Activated gamma-delta T cell treated with Interleukin-2 at 50 U/mL for 16 hours (primary cell): ENCODE results near the gene HOXB6.

ENCODE experiments used
- DNase-seq: peaks from one replicate; pipeline ENCODE4 v3.0.0-alpha.2; 2020

The HOXB6 gene

DNA sequence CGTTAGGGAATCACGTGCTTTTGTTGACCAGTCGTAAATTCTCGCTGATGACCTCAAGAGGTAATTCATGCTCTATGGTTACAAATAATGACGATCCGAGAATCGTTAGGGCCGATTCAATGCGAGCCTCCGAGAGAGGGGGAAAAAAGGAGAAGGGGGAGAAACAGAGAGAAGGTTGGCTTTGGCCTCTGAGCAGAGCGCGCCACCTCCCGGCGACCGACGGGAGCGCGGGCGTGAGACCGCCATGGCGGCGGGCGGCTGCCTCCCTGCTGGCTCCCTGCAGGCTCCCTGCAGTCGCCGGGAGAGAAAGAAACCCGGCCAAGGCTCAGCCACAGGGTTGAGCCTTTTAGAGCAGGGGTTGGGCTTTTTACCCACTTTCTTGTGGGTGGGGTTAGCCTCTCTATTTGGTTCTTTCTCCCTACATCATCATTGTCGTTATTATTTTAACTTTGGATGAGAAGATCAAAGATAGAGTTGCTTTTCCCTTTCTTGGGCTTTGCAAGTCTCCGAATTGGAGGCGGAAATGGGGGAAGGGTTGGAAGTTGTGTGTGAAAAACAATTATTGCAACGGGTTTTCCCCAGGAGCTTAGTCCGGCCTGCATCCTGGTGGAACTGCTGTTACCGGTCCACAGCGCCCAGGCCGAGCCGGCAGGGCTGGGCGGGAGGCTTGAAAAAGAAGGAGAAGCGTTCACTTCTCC, 10.8 kb downstream of the HOXB6 start:
- DNase-seq: peak; percentile 77

GRCh38 chr17:48593126-48593829, 11.5 kb downstream of the HOXB6 start, which contains the start of gene HOXB5:
TSS of gene HOXB5 (minus strand) at chr17:48593779. CDS start at chr17:48593682, 97 bp downstream.
- DNase-seq: no peak

DNA sequence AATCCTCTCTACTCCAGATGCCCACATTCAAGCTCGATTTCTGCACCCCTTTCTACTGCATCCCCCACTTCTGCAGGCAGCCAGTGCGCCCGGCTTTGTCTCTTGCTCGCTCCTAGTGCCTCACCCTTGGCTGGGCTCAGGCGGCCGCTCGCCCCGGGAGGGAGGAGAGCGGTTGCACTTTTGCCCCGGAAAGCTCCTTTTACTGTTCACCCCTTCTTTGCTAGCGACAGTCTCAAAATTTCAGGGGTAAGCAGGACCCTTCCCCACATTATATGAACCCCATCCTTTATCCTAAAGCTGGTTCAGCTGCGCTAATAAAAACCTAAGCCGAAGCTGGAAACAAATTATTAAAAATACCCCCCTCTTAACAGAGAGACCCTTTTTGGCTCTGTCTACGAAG, 12.2 kb downstream of the HOXB6 start:
- no peak for DNase-seq

DNA sequence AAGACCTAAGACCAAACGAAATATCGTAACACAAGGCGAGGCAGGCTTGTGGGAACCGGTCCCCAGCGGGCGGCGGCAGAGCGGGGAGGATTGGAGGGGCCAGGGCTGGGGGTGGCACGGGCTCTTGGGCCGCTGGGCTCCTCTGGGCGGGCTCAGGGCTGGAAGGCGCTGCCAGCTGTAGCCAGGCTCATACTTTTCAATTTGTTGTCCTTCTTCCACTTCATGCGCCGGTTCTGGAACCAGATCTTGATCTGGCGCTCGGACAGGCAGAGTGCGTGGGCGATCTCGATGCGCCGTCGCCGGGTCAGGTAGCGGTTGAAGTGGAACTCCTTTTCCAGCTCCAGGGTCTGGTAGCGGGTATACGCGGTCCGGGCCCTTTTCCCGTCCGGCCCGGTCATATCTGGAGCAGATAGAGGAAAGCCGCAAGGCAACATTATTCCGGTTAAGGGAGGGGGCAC, 12.7 kb downstream of the HOXB6 start:
- no peak for DNase-seq

- DNase-seq: no peak
Observed at GRCh38 chr17:48591255-48592056, 13.3 kb downstream of the HOXB6 start.

GRCh38 chr17:48590607-48591161, 14.1 kb downstream of the HOXB6 start:
- no peak for DNase-seq

GRCh38 chr17:48589831-48590606, 14.8 kb downstream of the HOXB6 start, which contains the start of gene HOXB3:
TSS of gene HOXB3 (minus strand) at chr17:48590241. CDS start at chr17:48552474, 37,767 bp downstream.
- no peak for DNase-seq

- no peak for DNase-seq
Observed at GRCh38 chr17:48589060-48589830, 15.5 kb downstream of the HOXB6 start.

DNA sequence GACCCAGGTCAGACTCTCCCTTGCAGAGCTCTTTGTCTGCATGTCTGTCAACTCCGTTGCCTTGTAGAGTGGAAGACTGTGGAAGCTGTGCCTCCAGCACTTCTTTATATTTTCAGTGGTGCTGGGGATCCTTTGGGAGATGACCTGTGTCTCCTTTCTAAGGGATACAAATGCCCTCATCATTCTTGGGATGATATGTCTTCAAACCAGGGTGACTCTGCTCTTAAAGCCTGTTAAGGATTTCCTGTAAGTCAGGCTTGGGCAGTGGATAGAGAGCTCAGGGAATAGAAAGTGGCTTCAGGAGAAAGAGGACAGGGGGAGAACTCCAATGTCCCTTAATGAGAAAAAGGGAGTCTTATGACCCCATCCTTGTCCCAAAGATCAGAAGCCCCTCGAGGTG, 16.3 kb downstream of the HOXB6 start:
- DNase-seq: no peak

DNA sequence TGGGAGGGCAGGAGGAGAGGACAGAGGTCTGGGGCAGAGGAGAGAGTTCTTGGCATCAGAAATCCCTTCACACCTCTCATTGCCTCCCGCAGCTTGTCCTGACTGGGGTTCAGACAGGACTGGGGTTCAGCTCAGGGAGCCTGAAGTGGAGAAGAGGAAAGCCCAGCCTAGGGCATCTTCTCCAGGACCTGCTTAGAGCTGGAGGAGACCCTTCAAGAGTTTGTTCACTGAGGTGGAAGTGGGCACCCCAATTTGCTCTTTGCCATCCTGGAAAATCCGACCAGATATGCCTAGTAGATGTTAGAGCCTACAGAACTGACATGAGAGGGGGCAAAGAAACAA, 16.7 kb downstream of the HOXB6 start:
- no peak for DNase-seq

GRCh38 chr17:48587276-48588073, 17.3 kb downstream of the HOXB6 start:
- DNase-seq: no peak

DNA sequence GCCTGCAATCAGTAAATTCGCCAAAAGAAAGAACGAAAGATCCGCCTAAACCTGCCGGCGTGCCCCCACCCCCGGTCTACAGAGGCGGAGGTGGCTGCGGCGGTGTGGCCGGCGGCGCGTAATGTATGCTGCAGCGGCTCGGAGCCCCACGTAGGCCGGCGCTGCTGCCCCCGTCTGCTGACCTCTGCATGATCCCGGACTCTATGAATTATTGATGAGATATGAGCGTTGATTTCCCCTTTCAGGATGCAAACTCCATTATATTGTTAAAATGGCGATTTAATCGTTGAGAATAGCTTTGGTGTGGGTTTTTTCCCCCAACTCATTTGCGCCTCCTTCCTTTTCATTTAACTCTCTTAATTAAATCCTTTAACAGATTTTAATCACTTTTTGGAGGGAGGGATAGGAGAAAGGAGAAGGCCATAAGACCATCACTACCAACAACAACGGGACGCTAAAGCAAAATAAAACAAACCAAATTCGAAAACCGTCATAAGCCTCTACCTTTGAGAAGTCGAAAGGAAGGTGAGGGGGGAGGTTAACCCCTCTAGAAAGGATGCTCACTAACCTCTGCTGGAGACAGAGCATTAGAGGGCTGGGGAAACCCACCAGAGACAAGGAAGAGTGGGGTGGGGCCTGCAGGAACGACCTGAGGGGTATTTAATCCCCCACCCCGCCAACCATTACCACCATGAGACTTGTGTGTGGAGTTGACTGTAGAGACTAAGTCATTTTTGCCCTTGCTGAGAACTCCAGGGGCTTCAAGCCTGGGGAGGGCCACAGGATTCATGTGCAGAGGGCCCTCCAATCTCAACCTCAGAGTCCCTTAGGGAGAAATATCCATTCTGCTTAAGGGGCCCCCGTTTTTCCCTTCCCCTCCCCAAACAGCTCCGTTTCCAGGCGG, 18.2 kb downstream of the HOXB6 start:
- DNase-seq: no peak

- no peak for DNase-seq
Observed at GRCh38 chr17:48584223-48584741, 20.5 kb downstream of the HOXB6 start.

GRCh38 chr17:48583708-48584222, 21.0 kb downstream of the HOXB6 start:
- no peak for DNase-seq

DNA sequence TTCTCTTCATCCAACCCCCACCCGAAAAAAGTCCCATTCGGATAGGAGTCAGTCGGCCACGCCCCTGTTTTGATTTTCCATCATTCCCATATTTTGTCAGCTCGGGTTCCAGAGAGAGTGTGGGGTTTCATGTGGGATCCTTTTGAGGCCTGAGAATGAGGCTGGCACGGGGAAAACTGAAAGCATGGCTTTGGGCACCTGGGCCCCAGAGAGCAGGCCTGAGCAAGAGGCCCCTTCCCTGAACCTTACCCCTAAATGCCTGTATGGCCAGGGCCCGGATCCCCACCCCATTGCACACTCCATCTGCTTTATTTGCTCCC, 22.1 kb downstream of the HOXB6 start:
- no peak for DNase-seq

DNA sequence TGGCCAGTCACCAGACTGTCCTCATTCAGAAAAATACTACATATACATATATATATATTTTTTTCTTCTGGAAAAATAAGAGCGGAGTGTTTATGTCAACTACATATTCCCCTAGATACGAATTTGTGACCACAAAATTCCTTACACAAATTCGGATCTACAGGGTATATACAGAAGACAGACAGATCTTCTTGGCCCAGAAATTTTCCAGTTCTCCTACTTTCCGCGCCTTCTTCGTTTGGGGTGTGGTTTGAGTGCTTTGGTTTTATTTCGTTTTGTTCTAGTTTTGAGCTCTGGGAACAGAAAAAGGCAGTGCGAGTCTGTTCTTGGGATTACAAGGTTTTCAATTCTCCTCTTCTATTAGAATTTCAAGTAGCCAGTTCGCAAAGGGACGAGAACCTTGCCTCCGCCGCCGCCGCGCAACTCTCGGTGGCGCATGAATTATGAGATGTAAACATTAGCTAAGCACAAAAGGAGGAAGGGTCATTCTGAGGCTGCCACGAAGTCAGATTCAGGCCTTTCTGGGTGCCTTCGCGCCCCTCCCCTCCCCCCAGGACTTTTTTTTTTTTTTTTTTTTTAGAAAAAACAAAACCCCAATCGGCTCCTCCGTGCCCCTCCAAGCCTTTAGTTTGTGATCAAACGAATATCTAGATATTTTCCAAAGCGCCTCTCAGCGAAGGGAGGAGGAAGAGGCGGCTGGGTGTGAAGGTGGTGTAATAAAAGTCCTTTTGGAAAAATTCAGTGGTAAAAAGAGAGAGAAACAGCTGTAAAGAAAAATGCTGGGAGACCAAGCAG, 24.8 kb downstream of the HOXB6 start:
- no peak for DNase-seq

GRCh38 chr17:48579471-48579759, 25.4 kb downstream of the HOXB6 start:
- DNase-seq: no peak

- DNase-seq: no peak
Observed at GRCh38 chr17:48578616-48579470, 25.9 kb downstream of the HOXB6 start.
